ES-I3 (cell line): ENCODE data around the gene THRAP3.

Experiments
- H3K36me3 ChIP-seq: 2 replicates; pipeline ENCODE4 v1.6.1; 2013; ENCODE audit warnings: mild to moderate bottlenecking, low read length, control low read depth, moderate library complexity; ENCODE audit not compliant: insufficient read depth
- H3K4me1 ChIP-seq: 2 replicates; pipeline ENCODE4 v1.6.1; 2013; ENCODE audit warnings: mild to moderate bottlenecking, control low read depth, low read length; ENCODE audit not compliant: insufficient read depth
- H3K9ac ChIP-seq: 2 replicates; pipeline ENCODE4 v1.6.1; 2013; ENCODE audit warnings: low read depth, mild to moderate bottlenecking, low read length, moderate library complexity
- H3K9me3 ChIP-seq: 2 replicates; pipeline ENCODE4 v1.6.1; 2013; ENCODE audit warnings: mild to moderate bottlenecking, low read length, moderate library complexity; ENCODE audit not compliant: control insufficient read depth, insufficient read depth

The THRAP3 gene

DNA sequence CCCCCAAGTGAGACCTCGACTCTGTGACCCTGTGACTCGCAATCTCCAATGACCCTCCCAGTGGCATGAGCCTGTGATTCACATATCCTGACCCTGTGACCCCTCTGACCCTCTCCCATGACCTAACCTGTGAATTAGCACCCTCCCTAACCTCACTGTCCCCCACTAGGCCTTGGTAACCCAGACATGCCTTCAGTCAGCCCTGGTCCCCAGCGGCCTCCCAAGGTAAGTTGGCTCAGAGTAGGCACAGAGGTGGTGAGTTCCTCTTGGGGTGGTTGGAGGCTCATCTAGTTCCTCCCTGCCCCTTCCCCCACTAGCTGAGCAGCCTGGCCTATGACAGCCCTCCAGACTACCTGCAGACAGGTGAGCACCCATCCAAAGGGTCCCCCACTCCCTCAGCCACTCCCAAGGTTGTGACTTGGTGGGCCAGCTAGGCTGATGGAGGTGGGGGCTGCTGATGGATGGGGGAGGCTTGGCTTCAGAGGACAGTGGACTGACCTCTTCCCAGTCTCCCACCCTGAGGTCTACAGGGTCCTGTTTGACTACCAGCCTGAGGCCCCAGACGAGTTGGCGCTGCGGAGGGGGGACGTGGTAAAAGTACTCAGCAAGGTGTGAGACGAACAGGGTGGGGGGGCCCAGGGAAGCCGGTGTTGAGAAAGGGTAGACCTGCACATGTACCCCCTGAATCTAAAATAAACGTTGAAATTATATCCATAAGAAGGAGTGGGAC is 83.5 kb downstream of the THRAP3 start:
- no peaks in the 10 kb centered on the region for H3K9me3 ChIP-seq
- H3K9ac ChIP-seq: peak overlapping the region; percentile 73; the same call in 1 of the 2 replicates
- H3K4me1 ChIP-seq: peaks cover 6% of the 10 kb centered on the region; the same call in 1 of the 2 replicates
- H3K36me3 ChIP-seq: peaks cover 6% of the 10 kb centered on the region; the same call in 1 of the 2 replicates

GRCh38 chr1:36309397-36309796 is 85.2 kb downstream of the THRAP3 start:
- Histone ChIP-seq H3K9me3 (no peaks in the 10 kb centered on the region), H3K9ac (no peak overlapping the region), H3K36me3 (no peaks in the 10 kb centered on the region; the same call in 1 of the 2 replicates), H3K4me1 (peaks cover 6% of the 10 kb centered on the region; the same call in 1 of the 2 replicates)

- peaks cover 8% of the 10 kb centered on the region; the same call in 1 of the 2 replicates for H3K4me1 ChIP-seq
- H3K36me3 ChIP-seq: no peaks in the 10 kb centered on the region
- peak overlapping the region; percentile 93 for H3K9ac ChIP-seq
- no peaks in the 10 kb centered on the region for H3K9me3 ChIP-seq
Measured at GRCh38 chr1:36320291-36320761, 96.1 kb downstream of the THRAP3 start.

GRCh38 chr1:36320767-36321118 is 96.5 kb downstream of the THRAP3 start:
- peak overlapping the region; percentile 93 for H3K9ac ChIP-seq
- H3K36me3 ChIP-seq: no peaks in the 10 kb centered on the region
- H3K4me1 ChIP-seq: peaks cover 8% of the 10 kb centered on the region; the same call in 1 of the 2 replicates
- H3K9me3 ChIP-seq: no peaks in the 10 kb centered on the region

- Histone ChIP-seq H3K4me1 (peaks cover 8% of the 10 kb centered on the region; the same call in 1 of the 2 replicates), H3K36me3 (no peaks in the 10 kb centered on the region), H3K9ac (peak overlapping the region; percentile 93), H3K9me3 (no peaks in the 10 kb centered on the region)
Measured at GRCh38 chr1:36321119-36321951, 97.1 kb downstream of the THRAP3 start.

DNA sequence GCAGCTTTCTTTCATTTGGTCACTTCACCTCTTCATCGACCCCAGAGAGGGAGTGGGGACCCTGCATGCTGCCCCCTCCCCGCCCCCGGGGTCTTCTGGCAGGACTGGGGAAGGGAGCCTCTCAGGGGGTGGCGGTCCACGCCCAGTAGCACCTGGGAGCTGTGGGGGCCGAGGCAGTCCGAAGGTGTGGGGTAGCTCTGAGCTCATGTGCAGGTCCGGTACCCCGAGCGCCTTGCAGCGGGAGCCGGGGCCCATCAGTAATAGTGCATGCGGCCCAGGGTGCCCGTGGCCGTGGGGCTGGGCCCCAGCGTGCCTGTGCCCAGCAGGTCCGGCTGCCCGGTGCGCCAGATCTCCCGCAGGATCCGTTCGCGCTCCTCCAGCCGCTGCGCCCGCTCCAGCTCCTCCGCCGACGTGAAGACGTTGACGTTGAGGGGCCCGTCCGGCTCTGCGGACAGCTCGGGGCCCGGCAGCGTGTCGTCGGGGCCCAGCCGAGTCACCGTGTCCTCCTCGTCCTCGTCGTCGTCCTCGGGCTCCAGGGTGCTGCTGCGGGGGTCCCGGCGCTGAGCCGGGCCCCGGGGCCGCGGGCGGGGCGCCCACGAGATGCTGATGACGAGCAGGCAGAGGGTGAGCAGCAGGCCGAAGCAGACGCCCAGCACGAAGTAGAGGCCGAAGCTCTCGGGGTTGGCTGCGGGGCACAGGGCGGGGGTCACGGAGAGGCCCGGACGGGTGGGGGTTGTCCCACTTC is 98.0 kb downstream of the THRAP3 start:
- Histone ChIP-seq H3K4me1 (peaks cover 8% of the 10 kb centered on the region; the same call in 1 of the 2 replicates), H3K9me3 (no peaks in the 10 kb centered on the region), H3K9ac (peak overlapping the region; percentile 93), H3K36me3 (no peaks in the 10 kb centered on the region)

GRCh38 chr1:36322786-36323635 is 98.8 kb downstream of the THRAP3 start:
- peak overlapping the region; percentile 93 for H3K9ac ChIP-seq
- peaks cover 8% of the 10 kb centered on the region; the same call in 1 of the 2 replicates for H3K4me1 ChIP-seq
- no peaks in the 10 kb centered on the region for H3K36me3 ChIP-seq
- no peaks in the 10 kb centered on the region for H3K9me3 ChIP-seq

- Histone ChIP-seq H3K9ac (peak within 1 kb of the TSS; percentile 93), H3K36me3 (no peaks in the 10 kb centered on the region), H3K4me1 (peaks cover 8% of the 10 kb centered on the region; the same call in 1 of the 2 replicates), H3K9me3 (no peaks in the 10 kb centered on the region)
Measured at GRCh38 chr1:36323636-36324352, 99.6 kb downstream of the THRAP3 start, which contains the start of gene EVA1B. Gene EVA1B (minus strand): TSS chr1:36323645. CDS start chr1:36323037, 608 bp downstream.

DNA sequence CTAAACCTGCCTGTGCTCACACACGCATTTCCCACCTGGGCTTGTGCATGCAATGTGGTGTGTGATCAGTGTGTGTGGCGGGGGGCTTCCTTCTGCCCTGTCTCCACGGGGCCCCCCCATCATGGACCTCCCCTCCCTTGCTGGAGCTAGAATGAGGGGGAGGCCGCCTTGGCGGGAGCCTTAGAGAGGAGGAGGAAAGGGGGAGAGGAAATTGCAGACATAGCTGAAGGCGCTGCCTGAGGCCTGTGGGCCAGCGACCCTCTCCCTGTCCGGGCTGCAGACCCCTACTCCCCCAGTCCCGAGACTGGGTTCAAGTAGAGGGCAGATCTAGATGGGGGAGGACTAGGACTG is 100.1 kb downstream of the THRAP3 start:
- Histone ChIP-seq H3K9ac (peak overlapping the region; percentile 63; the same call in 1 of the 2 replicates), H3K9me3 (no peaks in the 10 kb centered on the region), H3K4me1 (peaks cover 8% of the 10 kb centered on the region; the same call in 1 of the 2 replicates), H3K36me3 (no peaks in the 10 kb centered on the region)

- Histone ChIP-seq H3K9ac (no peak overlapping the region), H3K4me1 (peaks cover 8% of the 10 kb centered on the region; the same call in 1 of the 2 replicates), H3K36me3 (no peaks in the 10 kb centered on the region)
Measured at GRCh38 chr1:36326499-36326898, 102.3 kb downstream of the THRAP3 start.

GRCh38 chr1:36327421-36328087 is 103.3 kb downstream of the THRAP3 start:
- Histone ChIP-seq H3K4me1 (peaks cover 8% of the 10 kb centered on the region; the same call in 1 of the 2 replicates), H3K9ac (no peak overlapping the region)

More at GRCh38 chr1:36326499-36326898, 102.3 kb downstream of the THRAP3 start:
- no peaks in the 10 kb centered on the region for H3K9me3 ChIP-seq

GRCh38 chr1:36328088-36328480 is 103.8 kb downstream of the THRAP3 start:
- H3K4me1 ChIP-seq: peaks cover 8% of the 10 kb centered on the region; the same call in 1 of the 2 replicates
- no peaks in the 10 kb centered on the region for H3K9me3 ChIP-seq
- H3K36me3 ChIP-seq: no peaks in the 10 kb centered on the region
- H3K9ac ChIP-seq: no peak overlapping the region

More at GRCh38 chr1:36327421-36328087, 103.3 kb downstream of the THRAP3 start:
- Histone ChIP-seq H3K9me3 (no peaks in the 10 kb centered on the region), H3K36me3 (no peaks in the 10 kb centered on the region)
